ENCODE measurements around the gene PTPRM. TPM values are rescaled to one million over a fixed set of nuclear protein-coding genes. Genes with fewer than 3 reads are reported as not detected.

The PTPRM gene
- total RNA-seq, 2 experiments from 2014 or later: 2.1 to 3.0 TPM

DNA sequence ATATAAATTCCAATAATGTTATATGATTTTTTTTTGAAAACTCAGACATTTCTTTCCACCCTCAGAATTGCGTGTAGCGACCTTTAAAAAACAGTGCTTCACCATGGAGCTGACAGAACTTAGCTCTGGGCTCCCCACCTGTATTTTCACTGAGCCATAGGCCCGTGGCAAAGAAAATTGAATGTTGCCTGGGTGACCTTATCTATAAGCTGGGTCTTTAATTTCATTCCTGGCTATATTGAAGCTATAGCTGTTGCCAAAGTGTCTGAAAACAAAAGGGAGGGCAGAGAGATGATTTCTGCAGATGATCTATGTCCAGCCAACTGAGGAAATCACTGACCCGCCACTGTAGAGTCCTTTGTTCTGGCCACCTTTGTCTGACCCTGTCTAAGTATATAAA lies 411.7 kb downstream of the PTPRM start:
- ATAC-seq: no peak
- intact Hi-C loops (cut with micrococcal nuclease): no loop called here
- H3K27ac Mint-ChIP-seq: no peak overlapping the region
- ChIA-PET CTCF (no interaction called here), POLR2A (no interaction called here)
- no peaks in the 10 kb centered on the region for H3K27me3 Mint-ChIP-seq
- no peak for DNase-seq
- H3K36me3 Mint-ChIP-seq (ENCODE audit: low read depth): no peaks in the 10 kb centered on the region
- no peak overlapping the region for H3K4me3 Mint-ChIP-seq
- TF ChIP-seq, protein P1, sequence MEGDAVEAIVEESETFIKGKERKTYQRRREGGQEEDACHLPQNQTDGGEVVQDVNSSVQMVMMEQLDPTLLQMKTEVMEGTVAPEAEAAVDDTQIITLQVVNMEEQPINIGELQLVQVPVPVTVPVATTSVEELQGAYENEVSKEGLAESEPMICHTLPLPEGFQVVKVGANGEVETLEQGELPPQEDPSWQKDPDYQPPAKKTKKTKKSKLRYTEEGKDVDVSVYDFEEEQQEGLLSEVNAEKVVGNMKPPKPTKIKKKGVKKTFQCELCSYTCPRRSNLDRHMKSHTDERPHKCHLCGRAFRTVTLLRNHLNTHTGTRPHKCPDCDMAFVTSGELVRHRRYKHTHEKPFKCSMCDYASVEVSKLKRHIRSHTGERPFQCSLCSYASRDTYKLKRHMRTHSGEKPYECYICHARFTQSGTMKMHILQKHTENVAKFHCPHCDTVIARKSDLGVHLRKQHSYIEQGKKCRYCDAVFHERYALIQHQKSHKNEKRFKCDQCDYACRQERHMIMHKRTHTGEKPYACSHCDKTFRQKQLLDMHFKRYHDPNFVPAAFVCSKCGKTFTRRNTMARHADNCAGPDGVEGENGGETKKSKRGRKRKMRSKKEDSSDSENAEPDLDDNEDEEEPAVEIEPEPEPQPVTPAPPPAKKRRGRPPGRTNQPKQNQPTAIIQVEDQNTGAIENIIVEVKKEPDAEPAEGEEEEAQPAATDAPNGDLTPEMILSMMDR (IDR thresholded peaks at IDR 0.05): no peak
- H3K9me3 Mint-ChIP-seq: peaks cover 2% of the 10 kb centered on the region
- no peaks in the 10 kb centered on the region for H3K4me1 Mint-ChIP-seq (ENCODE audit: low read depth)

DNA sequence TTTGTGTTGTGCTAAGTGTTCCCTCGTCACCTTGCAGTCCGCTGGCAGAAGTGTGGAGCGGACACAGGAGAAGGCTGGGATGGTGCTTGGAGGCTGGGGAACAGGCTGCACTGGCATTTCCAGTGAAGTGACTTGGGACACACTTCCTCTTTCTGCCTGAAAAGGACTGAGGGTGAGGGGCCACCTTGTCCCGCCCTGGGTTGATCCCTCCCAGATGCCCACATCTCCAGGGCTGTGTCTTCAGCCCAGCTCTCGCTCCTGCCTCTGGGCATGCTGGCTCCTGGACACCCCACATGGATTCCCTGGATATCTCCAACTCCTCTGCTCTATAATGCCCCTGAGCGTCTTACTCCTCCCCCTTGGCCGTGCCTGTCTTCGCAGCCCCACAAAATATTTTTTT lies 412.6 kb downstream of the PTPRM start:
- intact Hi-C loops (cut with micrococcal nuclease): no loop called here
- Mint-ChIP-seq H3K36me3 (ENCODE audit: low read depth) (no peaks in the 10 kb centered on the region), H3K9me3 (no peaks in the 10 kb centered on the region), H3K4me3 (no peak overlapping the region), H3K27me3 (no peaks in the 10 kb centered on the region), H3K27ac (no peak overlapping the region), H3K4me1 (ENCODE audit: low read depth) (no peaks in the 10 kb centered on the region)
- no peak for ATAC-seq
- ChIA-PET CTCF (no interaction called here), POLR2A (no interaction called here)
- no peak for DNase-seq
- TF ChIP-seq, protein P1 (IDR thresholded peaks at IDR 0.05): no peak

DNA sequence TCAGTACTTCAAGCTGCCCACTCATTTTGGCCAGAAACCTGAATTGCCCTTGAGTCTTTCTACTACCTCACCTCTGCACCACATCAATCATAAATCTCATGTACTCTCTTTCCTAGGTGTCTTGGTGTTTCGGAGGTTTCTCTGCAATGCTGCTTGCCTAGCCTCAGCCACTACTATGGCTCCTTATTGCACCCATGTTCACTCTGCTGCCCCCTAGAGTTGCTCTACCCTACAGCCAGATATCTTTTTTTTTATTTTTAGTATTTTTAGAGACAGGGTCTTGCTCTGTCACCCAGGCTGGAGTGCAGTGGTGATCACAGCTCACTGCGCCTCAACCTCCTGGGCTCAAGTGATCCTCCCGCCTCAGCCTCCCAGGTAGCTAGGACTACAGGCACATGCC lies 413.0 kb downstream of the PTPRM start:
- H3K4me3 Mint-ChIP-seq: no peak overlapping the region
- no peaks in the 10 kb centered on the region for H3K27me3 Mint-ChIP-seq
- ATAC-seq (no peak), DNase-seq (peak; percentile 2)
- H3K4me1 Mint-ChIP-seq (ENCODE audit: low read depth): no peaks in the 10 kb centered on the region
- no peaks in the 10 kb centered on the region for H3K9me3 Mint-ChIP-seq
- intact Hi-C loops (cut with micrococcal nuclease): no loop called here
- H3K27ac Mint-ChIP-seq: no peak overlapping the region
- TF ChIP-seq, protein P1 (IDR thresholded peaks at IDR 0.05): no peak
- CTCF ChIA-PET: no interaction called here
- POLR2A ChIA-PET: no interaction called here
- no peaks in the 10 kb centered on the region for H3K36me3 Mint-ChIP-seq (ENCODE audit: low read depth)

DNA sequence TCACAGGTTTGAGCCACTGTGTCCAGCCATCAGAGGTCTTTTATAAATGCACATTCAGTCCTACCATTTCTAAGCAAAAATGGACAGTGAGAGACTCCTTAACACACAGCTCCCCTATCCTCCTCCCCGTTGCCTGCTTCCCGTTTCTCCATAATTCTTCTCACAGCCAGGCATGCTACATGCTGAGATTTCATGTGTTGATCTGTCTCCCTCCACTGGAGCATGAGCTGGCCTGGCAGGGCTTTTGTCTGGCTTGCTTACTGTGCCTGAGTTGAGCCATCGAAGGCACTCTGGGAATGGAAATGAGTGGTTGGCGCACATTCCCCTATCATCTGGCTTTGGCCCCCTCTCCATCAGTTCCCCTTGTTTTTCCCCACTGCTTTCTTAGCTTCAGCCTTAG lies 413.5 kb downstream of the PTPRM start:
- no peaks in the 10 kb centered on the region for H3K27me3 Mint-ChIP-seq
- DNase-seq (no peak), ATAC-seq (no peak)
- H3K27ac Mint-ChIP-seq: no peak overlapping the region
- H3K4me1 Mint-ChIP-seq (ENCODE audit: low read depth): no peaks in the 10 kb centered on the region
- TF ChIP-seq, protein P1 (IDR thresholded peaks at IDR 0.05): no peak
- CTCF ChIA-PET: no interaction called here
- no peak overlapping the region for H3K4me3 Mint-ChIP-seq
- intact Hi-C loops (cut with micrococcal nuclease): no loop called here
- H3K36me3 Mint-ChIP-seq (ENCODE audit: low read depth): no peaks in the 10 kb centered on the region
- no peaks in the 10 kb centered on the region for H3K9me3 Mint-ChIP-seq
- POLR2A ChIA-PET: no interaction called here

DNA sequence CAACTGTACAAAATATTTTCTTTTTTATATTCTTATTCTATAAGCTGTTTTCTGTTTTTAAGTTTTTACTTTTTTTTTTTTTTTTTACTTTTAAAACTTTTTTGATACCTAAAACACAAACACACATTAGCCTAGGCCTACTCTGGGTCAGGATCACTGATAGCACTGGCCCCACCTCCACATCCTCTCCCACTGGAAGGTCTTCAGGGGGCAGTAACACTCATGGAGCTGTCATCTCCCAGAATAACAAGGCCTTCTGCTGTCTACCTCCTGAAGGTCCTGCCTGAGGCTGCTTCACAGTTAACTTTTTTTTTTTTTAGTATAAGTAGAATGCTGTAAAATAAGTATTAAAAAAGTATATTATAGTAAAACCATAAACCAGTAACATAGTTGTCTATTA lies 415.1 kb downstream of the PTPRM start:
- no peak for DNase-seq
- no peaks in the 10 kb centered on the region for H3K27me3 Mint-ChIP-seq
- POLR2A ChIA-PET: no interaction called here

More for the DNA sequence above, 415.1 kb downstream of the PTPRM start:
- TF ChIP-seq, protein P1 (IDR thresholded peaks at IDR 0.05): no peak
- intact Hi-C loops (cut with micrococcal nuclease): no loop called here
- ATAC-seq: no peak
- Mint-ChIP-seq H3K27ac (no peak overlapping the region), H3K36me3 (ENCODE audit: low read depth) (no peaks in the 10 kb centered on the region), H3K4me3 (no peak overlapping the region), H3K4me1 (ENCODE audit: low read depth) (no peaks in the 10 kb centered on the region), H3K9me3 (no peaks in the 10 kb centered on the region)
- CTCF ChIA-PET: no interaction called here

Data from activated CD8-positive, alpha-beta T cell treated with anti-CD3 and anti-CD28 coated beads for 36 hours (primary cell).